ENCODE measurements around the gene C9orf78. TPM values are rescaled to one million over a fixed set of nuclear protein-coding genes. Genes with fewer than 3 reads are reported as not detected.

The C9orf78 gene
- total and polyA plus RNA-seq, 9 of the 15 experiments (the other 6 are each of a cell fraction or from before 2014, with no cell fraction given), result 94.6 to 266 (median 202) TPM

- no peaks in the 10 kb centered on the region for H4K20me1 ChIP-seq (replicated peaks; ENCODE audit: control insufficient read depth, insufficient read depth, low read length)
- WGBS (ENCODE audit: insufficient coverage, low coverage, missing lambda C conversion rate), result 2% methylated on average over 14 of the region's 14 CpGs
- peaks cover 4% of the 10 kb centered on the region for H3K9me1 ChIP-seq (ENCODE audit: control insufficient read depth, insufficient read depth, low read length)
- peak; percentile 99 for FAIRE-seq
- peak overlapping the region; percentile 93 for H3K27ac ChIP-seq (ENCODE audit: extremely low read depth, low read depth, low read length)
- POLR2A ChIA-PET, result interaction anchor here (0.5 to 9.4 kb wide), 17 partner anchors 8 to 1588 kb away, joined by 3 to 91 read pairs (median 4); partner anchors contain the start of gene GOLGA2
- peak; percentile 91 for ATAC-seq
- DNase-seq (ENCODE audit: extremely low read depth in 1 of 4, low spot score in 3 of 4), result peak; percentile 97 to 100 (median 98)
- peaks cover 39% of the 10 kb centered on the region for H3K79me2 ChIP-seq (ENCODE audit: control insufficient read depth, insufficient read depth, low read length)
- peaks cover 83% of the 10 kb centered on the region for H3K36me3 ChIP-seq (ENCODE audit: control insufficient read depth, insufficient read depth, low read length)
- H3K9me3 ChIP-seq (replicated peaks; ENCODE audit: control insufficient read depth, insufficient read depth, low read depth, low read length), result no peaks in the 10 kb centered on the region
- H3K9ac ChIP-seq (ENCODE audit: insufficient read depth in 1 of 2, low read depth in 2 of 2, low read length in 2 of 2), result peak overlapping the region; percentile 68 to 69; a peak in 3 of 4 replicates
- CTCF ChIA-PET (ENCODE audit: low intra/inter-chr PET ratio), result no interaction called here
- intact Hi-C loops (cut with micrococcal nuclease), result loop anchor here (1.0 kb wide), 4 partner anchors 16 to 39 kb away; partner anchors contain the start of genes C9orf78, TOR1A and USP20
- H3K4me3 ChIP-seq, result peak overlapping the region; percentile 0; the same call in 1 of the 2 replicates
- peak overlapping the region; percentile 33; the same call in 1 of the 2 replicates for H2AFZ ChIP-seq (ENCODE audit: low read depth, low read length)
- BruUV-seq (replicated peaks), result no TSS peak
- H3K4me1 ChIP-seq (replicated peaks in 1 of 2; ENCODE audit: control insufficient read depth in 2 of 2, insufficient read depth in 2 of 2, low read length in 2 of 2), result peaks cover 58 to 80% of the 10 kb centered on the region in 2 experiments
- no peaks in the 10 kb centered on the region for H3K27me3 ChIP-seq (ENCODE audit: control insufficient read depth in 2 of 2, insufficient read depth in 2 of 2, low read length in 2 of 2)
- in situ Hi-C loops (cut with MboI), result no loop called here
- H3K4me2 ChIP-seq (ENCODE audit: insufficient read depth, low read length), result peak overlapping the region; percentile 76
- TF ChIP-seq NFXL1 (CRISPR knock-in tag; IDR thresholded peaks at IDR 0.05), result peak; percentile 75
- 0 out of 2 replicates have a peak, but pooled peaks have one; percentile 13 for TF ChIP-seq ZNF354B (CRISPR knock-in tag; IDR thresholded peaks at IDR 0.05)
- TF ChIP-seq SIX5 (IDR thresholded peaks at IDR 0.05; ENCODE audit: borderline replicate concordance in 1 of 2, insufficient read depth in 1 of 2, low read depth in 1 of 2, low read length in 2 of 2), result peak in 1 of 2 experiments; percentile 20; a peak in 1 of 4 replicates
- peak; percentile 71; the same call in 1 of the 2 replicates for TF ChIP-seq NR2C2 (CRISPR knock-in tag; IDR thresholded peaks at IDR 0.05)
- peak; percentile 87 for TF ChIP-seq NR2C2 (tag; IDR thresholded peaks at IDR 0.05)
- TF ChIP-seq RAD21 (CRISPR knock-in tag; conservative IDR thresholded peaks at IDR 0.05 in 1 of 2, IDR thresholded peaks at IDR 0.05 in 1 of 2), result peak; percentile 67 to 70
- no peak for TF ChIP-seq NFE2L1 (tag; IDR thresholded peaks at IDR 0.05; ENCODE audit: borderline replicate concordance, low read depth)
- TF ChIP-seq FOSL1 (tag; conservative IDR thresholded peaks at IDR 0.05), result peak; percentile 99
- TF ChIP-seq ZNF324 (CRISPR knock-in tag; IDR thresholded peaks at IDR 0.05), result peak; percentile 61
- peak; percentile 99 for TF ChIP-seq MAX (CRISPR knock-in tag; IDR thresholded peaks at IDR 0.05)
- TF ChIP-seq MCM5 (IDR thresholded peaks at IDR 0.05; ENCODE audit: low read depth), result no peak
- TF ChIP-seq MAFK (IDR thresholded peaks at IDR 0.05; ENCODE audit: low read length), result peak; percentile 89
- peak; percentile 46; the same call in 1 of the 2 replicates for TF ChIP-seq KDM2B (CRISPR knock-in tag; IDR thresholded peaks at IDR 0.05)
- TF ChIP-seq TRIM25 (IDR thresholded peaks at IDR 0.05; ENCODE audit: borderline replicate concordance), result no peak
- TF ChIP-seq PCBP1 (IDR thresholded peaks at IDR 0.05; ENCODE audit: low read depth, low read length, poor library complexity, severe bottlenecking), result peak; percentile 91
- no peak for TF ChIP-seq ZNF347 (CRISPR knock-in tag; IDR thresholded peaks at IDR 0.05; ENCODE audit: low read depth)
- peak; percentile 86 for TF ChIP-seq RBM39 (optimal IDR thresholded peaks at IDR 0.05; ENCODE audit: low read depth, low read length)
- peak; percentile 98 for TF ChIP-seq FOXP1 (CRISPR knock-in tag; IDR thresholded peaks at IDR 0.05)
- TF ChIP-seq CXXC5 (CRISPR knock-in tag; IDR thresholded peaks at IDR 0.05), result peak; percentile 99
- TF ChIP-seq ERF (CRISPR knock-in tag; IDR thresholded peaks at IDR 0.05), result peak; percentile 98
- TF ChIP-seq ZBTB1 (CRISPR knock-in tag; IDR thresholded peaks at IDR 0.05; ENCODE audit: borderline replicate concordance, low read depth), result peak; percentile 84; the same call in 1 of the 2 replicates
Measured at GRCh38 chr9:129863059-129863690, 28.1 kb upstream of the C9orf78 start.
